HCT116 (cell line): ENCODE data around the gene NEK8. TPM values are rescaled to one million over a fixed set of nuclear protein-coding genes. Genes with fewer than 3 reads are reported as not detected.
A peak's percentile ranks its signal among the peaks of the same experiment; 100 is the strongest.

ENCODE experiments used
- ATAC-seq: fragments of 200-7000 bp; cut with Tn5 transposase; 2 replicates; pipeline ENCODE4 v1.9.1; 2020; ENCODE audit warnings: mild to moderate bottlenecking, moderate library complexity
- BruUV-seq: library from RNA; stranded (reverse); fragments of 400-500 nt; replicated peaks from 2 replicates; lab custom pipeline; 2021; lab: Mats Ljungman, UMichigan
- CTCF ChIA-PET: fragments of 300-600 bp; sonication (Branson Sonifier 250); formaldehyde crosslinking; loops from one replicate; lab custom pipeline; 2021; ENCODE audit warnings: antibody characterized with exemption; lab: Charles Lee
- POLR2A ChIA-PET: fragments of 300-600, 350-600 bp; sonication (Branson Sonifier 250); formaldehyde crosslinking; loops from one replicate; lab custom pipeline; 2021; ENCODE audit warnings: antibody characterized with exemption; lab: Charles Lee
- RAD21 ChIA-PET, 2 experiments: fragments of 300-600 bp; sonication (Branson Sonifier 250); formaldehyde crosslinking; loops; one replicate each; lab custom pipeline; 2023; ENCODE audit warnings: low total read pairs in 2 of 2; ENCODE audit not compliant: uncharacterized antibody in 2 of 2, unreplicated experiment in 2 of 2, low non-redundant PET in 1 of 2; lab: Charles Lee
- DNase-seq: peaks from one replicate; pipeline ENCODE4 v3.0.0-alpha.2; 2010; ENCODE audit warnings: low read depth, low spot score
- H2AFZ ChIP-seq: fragments of 200-600 bp; shearing (Covaris generic), sonication (generic); 2 replicates; pipeline ENCODE4 v1.6.1; 2017; ENCODE audit warnings: low read depth, mixed run types, mixed read lengths, antibody characterized with exemption, low read length; ENCODE audit not compliant: poor library complexity, severe bottlenecking
- H3K27ac ChIP-seq: 2 replicates; pipeline ENCODE4 v1.5.1; 2012; ENCODE audit warnings: low read depth, low read length
- H3K27me3 ChIP-seq: fragments of 200-600 bp; sonication (generic); 2 replicates; pipeline ENCODE4 v1.6.1; 2016; ENCODE audit warnings: mixed run types, low read length, mixed read lengths; ENCODE audit not compliant: insufficient read depth
- H3K36me3 ChIP-seq, 2 experiments: fragments of 200-500 bp in 1 of 2; fragments of 200-600 bp in 1 of 2; sonication (Bioruptor generic) in 1 of 2; sonication (generic) in 1 of 2; 2 replicates each; pipeline versions ENCODE4 v1.5.1 to v1.6.1; 2014 to 2016; ENCODE audit warnings: low read length in 2 of 2, inconsistent platforms in 1 of 2, mixed read lengths in 1 of 2, mixed run types in 1 of 2; ENCODE audit not compliant: insufficient read depth in 2 of 2, control insufficient read depth in 1 of 2
- H3K4me1 ChIP-seq, 2 experiments: fragments of 200-600 bp in 1 of 2; sonication (generic) in 1 of 2; 2 replicates each; pipeline versions ENCODE4 v1.5.1 to v1.6.1; 2012 to 2017; ENCODE audit warnings: low read length in 2 of 2, inconsistent platforms in 1 of 2, mild to moderate bottlenecking in 1 of 2, mixed read lengths in 1 of 2, mixed run types in 1 of 2, moderate library complexity in 1 of 2; ENCODE audit not compliant: insufficient read depth in 2 of 2, control insufficient read depth in 1 of 2
- H3K4me2 ChIP-seq: fragments of 200-600 bp; sonication (generic); 2 replicates; pipeline ENCODE4 v1.6.1; 2017; ENCODE audit warnings: mixed run types, low read length, mixed read lengths
- H3K4me3 ChIP-seq, 2 experiments: fragments of 200-600 bp in 1 of 2; sonication (generic) in 1 of 2; replicated peaks in 1 of 2; 2 replicates each; pipeline ENCODE4 v1.5.1; 2011 to 2016; ENCODE audit warnings: low read length in 2 of 2, control low read depth in 1 of 2, low read depth in 1 of 2, mild to moderate bottlenecking in 1 of 2, mixed read lengths in 1 of 2, mixed run types in 1 of 2
- H3K79me2 ChIP-seq: fragments of 200-600 bp; sonication (generic); 2 replicates; pipeline ENCODE4 v1.6.1; 2017; ENCODE audit warnings: mild to moderate bottlenecking, mixed run types, low read length, moderate library complexity, mixed read lengths; ENCODE audit not compliant: insufficient read depth
- H3K9ac ChIP-seq: fragments of 200-600 bp; sonication (generic); 2 replicates; pipeline ENCODE4 v1.6.1; 2016; ENCODE audit warnings: low read length, mixed read lengths
- H3K9me2 ChIP-seq: fragments of 200-600 bp; sonication (generic), shearing (Covaris generic); 2 replicates; pipeline ENCODE4 v1.6.1; 2017; ENCODE audit warnings: mixed run types, mild to moderate bottlenecking, moderate library complexity; ENCODE audit not compliant: insufficient read depth
- H3K9me3 ChIP-seq, 2 experiments: fragments of 200-500 bp in 1 of 2; fragments of 200-600 bp in 1 of 2; sonication (Bioruptor generic) in 1 of 2; sonication (generic) in 1 of 2; 2 replicates each; pipeline ENCODE4 v1.6.1; 2014 to 2017; ENCODE audit warnings: low read length in 2 of 2, mixed read lengths in 2 of 2, inconsistent platforms in 1 of 2, low read depth in 1 of 2, mild to moderate bottlenecking in 1 of 2, mixed run types in 1 of 2, moderate library complexity in 1 of 2; ENCODE audit not compliant: control insufficient read depth in 1 of 2, insufficient read depth in 1 of 2
- H4K20me1 ChIP-seq: fragments of 200-600 bp; sonication (generic), shearing (Covaris generic); 2 replicates; pipeline ENCODE4 v1.6.1; 2017; ENCODE audit warnings: mixed run types, mild to moderate bottlenecking, moderate library complexity; ENCODE audit not compliant: insufficient read depth
- CEBPB ChIP-seq: IDR thresholded peaks from 2 replicates; pipeline ENCODE4 v1.6.1; 2012; ENCODE audit warnings: low read depth
- ELF1 ChIP-seq: IDR thresholded peaks from 2 replicates; pipeline ENCODE4 v1.6.1; 2012; ENCODE audit warnings: low read depth, borderline replicate concordance
- EZH2 ChIP-seq: fragments of 200-600 bp; sonication (generic); IDR thresholded peaks from 2 replicates; pipeline ENCODE4 v1.6.1; 2017; ENCODE audit warnings: antibody characterized with exemption, mixed run types
- RAD21 ChIP-seq: IDR thresholded peaks from 2 replicates; pipeline ENCODE4 v1.6.1; 2012; ENCODE audit warnings: low read depth, mild to moderate bottlenecking
- SRF ChIP-seq: IDR thresholded peaks from 2 replicates; pipeline ENCODE4 v1.6.1; 2012; ENCODE audit warnings: low read depth
- TCF7L2 ChIP-seq: IDR thresholded peaks from 2 replicates; pipeline ENCODE4 v1.7.0; 2011; ENCODE audit warnings: borderline replicate concordance, inconsistent platforms; ENCODE audit not compliant: insufficient read depth, insufficient read length; ENCODE audit errors: extremely low read depth
- ZNF274 ChIP-seq: fragments of 200-500 bp; sonication (Bioruptor generic); IDR thresholded peaks from 2 replicates; pipeline ENCODE4 v1.6.1; 2014; ENCODE audit warnings: mild to moderate bottlenecking, low read depth, low read length, inconsistent platforms
- intact Hi-C: fragments of 100-400 bp; cut with micrococcal nuclease; formaldehyde crosslinking; loops from 2 replicates; pipeline ENCODE4 v1.10.0; 2022
- total RNA-seq: library from RNA; stranded (reverse); gene quantifications from one replicate; pipeline ENCODE4 v1.2.1, GENCODE V29; 2021; ENCODE audit not compliant: unreplicated experiment
- TF ChIP-seq, protein P1 (sequence below): IDR thresholded peaks from 2 replicates; pipeline ENCODE4 v1.6.1; 2012
- TF ChIP-seq, protein P2 (sequence below), 3 experiments: fragments of 200-600 bp in 1 of 3; sonication (generic) in 1 of 3; IDR thresholded peaks in 2 of 3; conservative IDR thresholded peaks in 1 of 3; 2 replicates each; pipeline ENCODE4 v1.5.1; 2012 to 2017; ENCODE audit warnings: low read depth in 2 of 3, low read length in 2 of 3, antibody characterized with exemption in 1 of 3, borderline replicate concordance in 1 of 3, control low read depth in 1 of 3, mild to moderate bottlenecking in 1 of 3, mixed read lengths in 1 of 3, mixed run types in 1 of 3, moderate library complexity in 1 of 3; ENCODE audit not compliant: insufficient read depth in 1 of 3
- TF ChIP-seq, protein P3 (sequence below): IDR thresholded peaks from 2 replicates; pipeline ENCODE4 v1.6.1; 2012; ENCODE audit warnings: low read depth
- TF ChIP-seq, protein P4 (sequence below): IDR thresholded peaks from 2 replicates; pipeline ENCODE4 v1.6.1; 2011; ENCODE audit warnings: mild to moderate bottlenecking, low read length, moderate library complexity; ENCODE audit not compliant: insufficient replicate concordance; ENCODE audit errors: extremely low read depth

Gene NEK8
- total RNA-seq, 1 experiment from 2014 or later = 7.0 TPM

DNA sequence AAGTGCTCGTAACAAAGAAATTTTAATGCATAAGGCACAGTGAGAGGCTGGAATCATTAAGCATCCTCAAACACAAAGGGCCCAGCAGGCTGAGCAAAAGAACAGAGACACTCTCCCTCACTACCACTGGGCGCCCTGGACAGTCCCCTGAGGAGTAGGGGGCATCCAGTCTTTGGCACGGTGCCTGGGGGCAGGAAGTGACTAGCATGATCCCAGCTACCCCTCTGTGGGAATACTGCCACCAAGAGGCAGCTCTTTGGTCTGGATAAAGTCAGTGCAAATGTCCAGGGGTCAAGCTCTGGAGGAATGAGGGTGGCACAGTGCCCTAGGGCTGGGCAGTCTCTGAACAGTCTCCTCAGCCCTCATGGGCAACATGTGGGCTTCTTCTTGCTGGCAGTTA lies 14.3 kb upstream of the NEK8 start:
- ChIA-PET RAD21 (no interaction called here), CTCF (no interaction called here), POLR2A (no interaction called here)
- Histone ChIP-seq H3K79me2 (no peaks in the 10 kb centered on the region), H3K36me3 (no peaks in the 10 kb centered on the region), H3K27ac (no peak overlapping the region), H3K9ac (no peak overlapping the region), H3K4me3 (no peak overlapping the region), H3K27me3 (no peaks in the 10 kb centered on the region), H4K20me1 (no peaks in the 10 kb centered on the region), H3K4me2 (no peak overlapping the region), H2AFZ (no peak overlapping the region), H3K9me2 (no peaks in the 10 kb centered on the region), H3K9me3 (no peaks in the 10 kb centered on the region), H3K4me1 (peaks cover 17 to 30% of the 10 kb centered on the region in 2 experiments)
- intact Hi-C loops = no loop called here
- no peak for TF ChIP-seq EZH2
- TF ChIP-seq, protein P1, sequence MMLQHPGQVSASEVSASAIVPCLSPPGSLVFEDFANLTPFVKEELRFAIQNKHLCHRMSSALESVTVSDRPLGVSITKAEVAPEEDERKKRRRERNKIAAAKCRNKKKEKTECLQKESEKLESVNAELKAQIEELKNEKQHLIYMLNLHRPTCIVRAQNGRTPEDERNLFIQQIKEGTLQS = no peak
- TF ChIP-seq, protein P2, sequence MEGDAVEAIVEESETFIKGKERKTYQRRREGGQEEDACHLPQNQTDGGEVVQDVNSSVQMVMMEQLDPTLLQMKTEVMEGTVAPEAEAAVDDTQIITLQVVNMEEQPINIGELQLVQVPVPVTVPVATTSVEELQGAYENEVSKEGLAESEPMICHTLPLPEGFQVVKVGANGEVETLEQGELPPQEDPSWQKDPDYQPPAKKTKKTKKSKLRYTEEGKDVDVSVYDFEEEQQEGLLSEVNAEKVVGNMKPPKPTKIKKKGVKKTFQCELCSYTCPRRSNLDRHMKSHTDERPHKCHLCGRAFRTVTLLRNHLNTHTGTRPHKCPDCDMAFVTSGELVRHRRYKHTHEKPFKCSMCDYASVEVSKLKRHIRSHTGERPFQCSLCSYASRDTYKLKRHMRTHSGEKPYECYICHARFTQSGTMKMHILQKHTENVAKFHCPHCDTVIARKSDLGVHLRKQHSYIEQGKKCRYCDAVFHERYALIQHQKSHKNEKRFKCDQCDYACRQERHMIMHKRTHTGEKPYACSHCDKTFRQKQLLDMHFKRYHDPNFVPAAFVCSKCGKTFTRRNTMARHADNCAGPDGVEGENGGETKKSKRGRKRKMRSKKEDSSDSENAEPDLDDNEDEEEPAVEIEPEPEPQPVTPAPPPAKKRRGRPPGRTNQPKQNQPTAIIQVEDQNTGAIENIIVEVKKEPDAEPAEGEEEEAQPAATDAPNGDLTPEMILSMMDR (IDR thresholded peaks at IDR 0.05 in 2 of 3, conservative IDR thresholded peaks at IDR 0.05 in 1 of 3; ENCODE audit: borderline replicate concordance in 1 of 3, insufficient read depth in 1 of 3, low read depth in 2 of 3, low read length in 2 of 3) = peak in 1 of 3 experiments; percentile 32; a peak in 2 of 6 replicates
- no TSS peak for BruUV-seq
- ATAC-seq = no peak
- no peak for DNase-seq

DNA sequence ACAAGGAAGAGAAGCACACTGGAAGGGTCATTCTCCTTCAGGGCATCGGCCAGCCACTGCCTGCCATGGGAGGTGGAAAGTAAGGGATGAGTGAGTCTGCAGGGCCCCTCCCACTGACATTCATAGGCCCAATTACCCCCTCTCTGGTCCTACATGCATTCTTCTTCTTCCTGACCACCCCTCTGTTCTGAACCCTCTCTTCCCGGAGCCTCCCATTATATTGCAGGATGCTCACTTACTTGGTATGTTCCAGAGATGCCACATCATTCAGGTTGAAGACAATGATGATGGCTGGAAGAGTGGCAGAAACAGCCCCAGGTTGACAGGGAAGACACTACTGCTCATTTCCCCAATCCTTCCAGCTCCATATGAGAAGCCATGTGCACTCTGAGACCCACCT lies 13.4 kb upstream of the NEK8 start:
- DNase-seq (no peak), ATAC-seq (no peak)
- intact Hi-C loops = no loop called here
- RAD21 ChIA-PET = no interaction called here
- no peaks in the 10 kb centered on the region for H3K9me2 ChIP-seq
- H3K9ac ChIP-seq = no peak overlapping the region
- no peak overlapping the region for H3K27ac ChIP-seq
- peaks cover 0 to 1% of the 10 kb centered on the region in 2 experiments; a peak in 1 of 4 replicates for H3K36me3 ChIP-seq
- no TSS peak for BruUV-seq
- H3K27me3 ChIP-seq = no peaks in the 10 kb centered on the region
- H3K9me3 ChIP-seq = no peaks in the 10 kb centered on the region
- POLR2A ChIA-PET = no interaction called here
- CTCF ChIA-PET = no interaction called here
- no peak overlapping the region for H3K4me3 ChIP-seq
- peaks cover 4% of the 10 kb centered on the region for H3K79me2 ChIP-seq
- H3K4me2 ChIP-seq = no peak overlapping the region
- H4K20me1 ChIP-seq = no peaks in the 10 kb centered on the region
- no peak overlapping the region for H2AFZ ChIP-seq
- peaks cover 17 to 32% of the 10 kb centered on the region in 2 experiments for H3K4me1 ChIP-seq
- TF ChIP-seq, protein P3, sequence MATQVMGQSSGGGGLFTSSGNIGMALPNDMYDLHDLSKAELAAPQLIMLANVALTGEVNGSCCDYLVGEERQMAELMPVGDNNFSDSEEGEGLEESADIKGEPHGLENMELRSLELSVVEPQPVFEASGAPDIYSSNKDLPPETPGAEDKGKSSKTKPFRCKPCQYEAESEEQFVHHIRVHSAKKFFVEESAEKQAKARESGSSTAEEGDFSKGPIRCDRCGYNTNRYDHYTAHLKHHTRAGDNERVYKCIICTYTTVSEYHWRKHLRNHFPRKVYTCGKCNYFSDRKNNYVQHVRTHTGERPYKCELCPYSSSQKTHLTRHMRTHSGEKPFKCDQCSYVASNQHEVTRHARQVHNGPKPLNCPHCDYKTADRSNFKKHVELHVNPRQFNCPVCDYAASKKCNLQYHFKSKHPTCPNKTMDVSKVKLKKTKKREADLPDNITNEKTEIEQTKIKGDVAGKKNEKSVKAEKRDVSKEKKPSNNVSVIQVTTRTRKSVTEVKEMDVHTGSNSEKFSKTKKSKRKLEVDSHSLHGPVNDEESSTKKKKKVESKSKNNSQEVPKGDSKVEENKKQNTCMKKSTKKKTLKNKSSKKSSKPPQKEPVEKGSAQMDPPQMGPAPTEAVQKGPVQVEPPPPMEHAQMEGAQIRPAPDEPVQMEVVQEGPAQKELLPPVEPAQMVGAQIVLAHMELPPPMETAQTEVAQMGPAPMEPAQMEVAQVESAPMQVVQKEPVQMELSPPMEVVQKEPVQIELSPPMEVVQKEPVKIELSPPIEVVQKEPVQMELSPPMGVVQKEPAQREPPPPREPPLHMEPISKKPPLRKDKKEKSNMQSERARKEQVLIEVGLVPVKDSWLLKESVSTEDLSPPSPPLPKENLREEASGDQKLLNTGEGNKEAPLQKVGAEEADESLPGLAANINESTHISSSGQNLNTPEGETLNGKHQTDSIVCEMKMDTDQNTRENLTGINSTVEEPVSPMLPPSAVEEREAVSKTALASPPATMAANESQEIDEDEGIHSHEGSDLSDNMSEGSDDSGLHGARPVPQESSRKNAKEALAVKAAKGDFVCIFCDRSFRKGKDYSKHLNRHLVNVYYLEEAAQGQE = no peak
- TF ChIP-seq ZNF274 = no peak
- no peak for TF ChIP-seq RAD21
- TF ChIP-seq SRF = no peak
- TF ChIP-seq, protein P4, sequence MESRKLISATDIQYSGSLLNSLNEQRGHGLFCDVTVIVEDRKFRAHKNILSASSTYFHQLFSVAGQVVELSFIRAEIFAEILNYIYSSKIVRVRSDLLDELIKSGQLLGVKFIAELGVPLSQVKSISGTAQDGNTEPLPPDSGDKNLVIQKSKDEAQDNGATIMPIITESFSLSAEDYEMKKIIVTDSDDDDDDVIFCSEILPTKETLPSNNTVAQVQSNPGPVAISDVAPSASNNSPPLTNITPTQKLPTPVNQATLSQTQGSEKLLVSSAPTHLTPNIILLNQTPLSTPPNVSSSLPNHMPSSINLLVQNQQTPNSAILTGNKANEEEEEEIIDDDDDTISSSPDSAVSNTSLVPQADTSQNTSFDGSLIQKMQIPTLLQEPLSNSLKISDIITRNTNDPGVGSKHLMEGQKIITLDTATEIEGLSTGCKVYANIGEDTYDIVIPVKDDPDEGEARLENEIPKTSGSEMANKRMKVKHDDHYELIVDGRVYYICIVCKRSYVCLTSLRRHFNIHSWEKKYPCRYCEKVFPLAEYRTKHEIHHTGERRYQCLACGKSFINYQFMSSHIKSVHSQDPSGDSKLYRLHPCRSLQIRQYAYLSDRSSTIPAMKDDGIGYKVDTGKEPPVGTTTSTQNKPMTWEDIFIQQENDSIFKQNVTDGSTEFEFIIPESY = no peak
- TF ChIP-seq ELF1 = no peak
- TF ChIP-seq TCF7L2 = no peak
- TF ChIP-seq CEBPB = no peak
- TF ChIP-seq, protein P1 = no peak
